Endothelial cell of umbilical vein (primary cell): ENCODE results near the gene EEA1. TPM values are rescaled to one million over a fixed set of nuclear protein-coding genes. Genes with fewer than 3 reads are reported as not detected.
A peak's percentile ranks its signal among the peaks of the same experiment; 100 is the strongest.

ENCODE experiments used
- BruUV-seq: library from RNA; stranded (reverse); fragments of 400-500 nt; replicated peaks from 2 replicates; lab custom pipeline; 2021; lab: Mats Ljungman, UMichigan
- CTCF ChIA-PET: fragments of 300-600, 350-600 bp; sonication (Branson Sonifier 250); formaldehyde crosslinking; loops from one replicate; lab custom pipeline; 2021; ENCODE audit warnings: antibody characterized with exemption, inconsistent platforms; lab: Charles Lee
- POLR2A ChIA-PET: fragments of 300-600, 350-600 bp; sonication (Branson Sonifier 250); formaldehyde crosslinking; loops from one replicate; lab custom pipeline; 2021; ENCODE audit warnings: antibody characterized with exemption, inconsistent platforms; lab: Charles Lee
- DNase-seq: peaks from one replicate; pipeline ENCODE4 v3.0.0-alpha.2; 2011; ENCODE audit warnings: low read depth, low spot score
- FAIRE-seq: peaks from 2 replicates; lab custom pipeline; 2011; peaks lifted over from hg19 to GRCh38; lab: Jason Lieb, UNC
- H2AFZ ChIP-seq: 2 replicates; pipeline ENCODE4 v1.6.0; 2012; ENCODE audit warnings: low read depth, low read length, control low read depth, inconsistent platforms
- H3K27ac ChIP-seq: 2 replicates; pipeline ENCODE4 v1.5.1; 2011; ENCODE audit warnings: low read depth, mild to moderate bottlenecking, control low read depth, low read length, moderate library complexity; ENCODE audit not compliant: insufficient read depth
- H3K27me3 ChIP-seq, 2 experiments: 2 replicates each; pipeline versions ENCODE4 v1.6.0 to v1.6.1; 2011; ENCODE audit warnings: low read length in 2 of 2, mixed read lengths in 1 of 2; ENCODE audit not compliant: control insufficient read depth in 2 of 2, insufficient read depth in 2 of 2
- H3K36me3 ChIP-seq, 2 experiments: 2 replicates in 1 of 2; 3 replicates in 1 of 2; pipeline ENCODE4 v1.5.1; 2011; ENCODE audit warnings: low read length in 2 of 2, mild to moderate bottlenecking in 1 of 2, moderate library complexity in 1 of 2; ENCODE audit not compliant: control insufficient read depth in 2 of 2, insufficient read depth in 2 of 2; ENCODE audit errors: extremely low read depth in 1 of 2
- H3K4me1 ChIP-seq: 3 replicates; pipeline ENCODE4 v1.5.1; 2011; ENCODE audit warnings: mild to moderate bottlenecking, low read length; ENCODE audit not compliant: control insufficient read depth, insufficient read depth; ENCODE audit errors: extremely low read depth
- H3K4me2 ChIP-seq: 2 replicates; pipeline ENCODE4 v1.6.1; 2011; ENCODE audit warnings: low read length, control low read depth, mixed read lengths; ENCODE audit not compliant: insufficient read depth
- H3K4me3 ChIP-seq, 3 experiments: fragments of 200-600 bp in 1 of 3; sonication (generic), shearing (Covaris generic) in 1 of 3; replicated peaks in 1 of 3; 2 replicates each; pipeline ENCODE4 v1.5.1; 2011 to 2016; ENCODE audit warnings: control low read depth in 3 of 3, low read length in 3 of 3, mild to moderate bottlenecking in 2 of 3, inconsistent platforms in 1 of 3, low read depth in 1 of 3, moderate library complexity in 1 of 3; ENCODE audit not compliant: insufficient read depth in 1 of 3
- H3K79me2 ChIP-seq: 2 replicates; pipeline ENCODE4 v1.6.0; 2012; ENCODE audit warnings: low read length, inconsistent platforms; ENCODE audit not compliant: control insufficient read depth, insufficient read depth
- H3K9ac ChIP-seq: replicated peaks from 2 replicates; pipeline ENCODE3; 2011; ENCODE audit warnings: low read length, control low read depth; ENCODE audit not compliant: insufficient read depth; ENCODE audit errors: extremely low read depth
- H3K9me1 ChIP-seq: replicated peaks from 3 replicates; pipeline ENCODE4 v1.6.0; 2011; ENCODE audit warnings: mild to moderate bottlenecking, low read length; ENCODE audit not compliant: control insufficient read depth, insufficient read depth; ENCODE audit errors: extremely low read depth
- H3K9me3 ChIP-seq: replicated peaks from 2 replicates; pipeline ENCODE4 v1.5.1; 2012; ENCODE audit warnings: low read length, inconsistent platforms; ENCODE audit not compliant: control insufficient read depth, insufficient read depth
- H4K20me1 ChIP-seq: replicated peaks from 2 replicates; pipeline ENCODE3; 2011; ENCODE audit warnings: mild to moderate bottlenecking, low read length; ENCODE audit not compliant: control insufficient read depth, insufficient read depth; ENCODE audit errors: extremely low read depth
- EZH2 ChIP-seq: IDR thresholded peaks from 2 replicates; pipeline ENCODE4 v1.6.1; 2012; ENCODE audit warnings: borderline replicate concordance, low read depth, mild to moderate bottlenecking, moderate library complexity, low read length, inconsistent platforms; ENCODE audit not compliant: severe bottlenecking
- FOS ChIP-seq: IDR thresholded peaks from 2 replicates; pipeline ENCODE4 v1.6.1; 2011; ENCODE audit warnings: mild to moderate bottlenecking, low read length, moderate library complexity, borderline replicate concordance; ENCODE audit not compliant: insufficient read depth
- GATA2 ChIP-seq: IDR thresholded peaks from 2 replicates; pipeline ENCODE4 v1.7.0; 2011; ENCODE audit warnings: low read depth, mild to moderate bottlenecking, moderate library complexity, mixed read lengths, low read length; ENCODE audit not compliant: insufficient read length, insufficient read depth
- JUN ChIP-seq: IDR thresholded peaks from 2 replicates; pipeline ENCODE4 v1.6.1; 2011; ENCODE audit warnings: borderline replicate concordance, low read depth; ENCODE audit not compliant: insufficient read length, insufficient read depth
- MYC ChIP-seq: IDR thresholded peaks from one replicate; pipeline ENCODE4 v1.6.1; 2011; ENCODE audit warnings: mild to moderate bottlenecking, low read depth, low read length
- POLR2A ChIP-seq: IDR thresholded peaks from 2 replicates; pipeline ENCODE4 v1.6.1; 2012; ENCODE audit warnings: low read depth, mild to moderate bottlenecking, control low read depth, low read length
- POLR2AphosphoS5 ChIP-seq: IDR thresholded peaks from 2 replicates; pipeline ENCODE4 v1.6.1; 2012; ENCODE audit warnings: low read depth, mild to moderate bottlenecking, control low read depth, low read length, moderate library complexity; ENCODE audit not compliant: insufficient read depth
- dilution Hi-C: fragments of 300-500 bp; cut with MboI; formaldehyde crosslinking; loops from one replicate; pipeline ENCODE4 v1.15.0; 2019; ENCODE audit warnings: low sequenced_read_pairs; ENCODE audit not compliant: extremely low pct_ligation_motif_present
- intact Hi-C: fragments of 100-400 bp; cut with micrococcal nuclease; formaldehyde crosslinking; loops from one replicate; pipeline ENCODE4 v1.10.0; 2022
- polyA plus RNA-seq, 4 experiments: library from polyadenylated mRNA; depleted of rRNA in 3 of 4; stranded (reverse) in 3 of 4; unstranded in 1 of 4; fragments of >200 nt; gene quantifications; 2 replicates each; pipeline versions ENCODE4 v1.2.1 to v1.2.3, GENCODE V29; 2011 to 2012; ENCODE audit warnings: missing spikeins in 1 of 4
- total RNA-seq: library from RNA; stranded (reverse); gene quantifications from 2 replicates; pipeline ENCODE4 v1.2.3, GENCODE V29; 2021
- TF ChIP-seq, protein P1 (sequence below): IDR thresholded peaks from 2 replicates; pipeline ENCODE4 v1.6.1; 2011; ENCODE audit not compliant: insufficient read depth, insufficient read length
- TF ChIP-seq, protein P2 (sequence below), 2 donors: IDR thresholded peaks; 1 replicate in 1 of 2; 2 replicates in 1 of 2; pipeline ENCODE4 v1.5.1; 2011; ENCODE audit warnings: low read length in 2 of 2, mild to moderate bottlenecking in 2 of 2, moderate library complexity in 2 of 2, control low read depth in 1 of 2, inconsistent platforms in 1 of 2, low read depth in 1 of 2; ENCODE audit not compliant: insufficient read depth in 1 of 2; ENCODE audit errors: extremely low read depth in 1 of 2

Gene EEA1
- total and polyA plus RNA-seq, 2 donors (not counting 3 experiments of a cell fraction or from before 2014, with no cell fraction given): 2.6 to 38.8 TPM

DNA sequence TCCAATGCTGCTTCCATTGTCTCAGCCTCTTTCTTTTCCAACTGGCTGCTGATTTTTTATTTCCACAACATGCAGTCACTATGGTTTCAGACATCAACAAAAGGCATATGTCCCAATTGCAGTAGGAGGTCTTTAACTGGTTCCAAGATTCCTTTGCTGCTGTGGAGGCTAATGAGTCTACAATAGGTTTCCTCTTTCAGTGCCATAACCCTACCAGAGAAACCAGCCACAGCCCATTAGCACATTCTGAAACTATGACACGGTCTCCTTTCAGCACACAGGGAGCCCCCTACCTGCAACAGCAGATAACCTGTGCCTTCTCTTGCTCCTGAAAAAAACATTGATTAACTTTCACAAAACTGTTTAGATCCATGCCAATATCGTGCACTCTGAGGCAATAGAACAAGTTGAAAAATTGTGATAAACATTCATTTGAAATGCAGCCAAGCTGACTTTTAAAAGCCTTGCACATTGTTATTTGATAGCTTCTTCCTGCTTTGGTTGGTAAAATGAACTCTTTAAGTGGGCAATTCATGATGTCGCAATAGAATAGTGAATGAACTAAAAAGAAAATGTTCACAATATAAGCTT is 193.9 kb downstream of the EEA1 start:
- intact Hi-C loops (no loop called here), dilution Hi-C loops (no loop called here)
- Histone ChIP-seq H3K36me3 (no peaks in the 10 kb centered on the region), H3K27me3 (peaks cover 1 to 2% of the 10 kb centered on the region in 2 experiments), H3K79me2 (no peaks in the 10 kb centered on the region), H3K4me3 (no peak overlapping the region), H2AFZ (peak overlapping the region; percentile 17), H4K20me1 (no peaks in the 10 kb centered on the region), H3K9ac (no peak overlapping the region), H3K9me1 (no peaks in the 10 kb centered on the region), H3K4me2 (no peak overlapping the region), H3K9me3 (no peaks in the 10 kb centered on the region), H3K4me1 (peaks cover 4% of the 10 kb centered on the region), H3K27ac (no peak overlapping the region)
- no TSS peak for BruUV-seq
- no peak for TF ChIP-seq GATA2
- TF ChIP-seq MYC: no peak
- TF ChIP-seq, protein P1, sequence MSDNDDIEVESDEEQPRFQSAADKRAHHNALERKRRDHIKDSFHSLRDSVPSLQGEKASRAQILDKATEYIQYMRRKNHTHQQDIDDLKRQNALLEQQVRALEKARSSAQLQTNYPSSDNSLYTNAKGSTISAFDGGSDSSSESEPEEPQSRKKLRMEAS: no peak
- TF ChIP-seq EZH2: no peak
- TF ChIP-seq POLR2AphosphoS5: no peak
- TF ChIP-seq FOS: no peak
- TF ChIP-seq POLR2A: no peak
- TF ChIP-seq, protein P2, sequence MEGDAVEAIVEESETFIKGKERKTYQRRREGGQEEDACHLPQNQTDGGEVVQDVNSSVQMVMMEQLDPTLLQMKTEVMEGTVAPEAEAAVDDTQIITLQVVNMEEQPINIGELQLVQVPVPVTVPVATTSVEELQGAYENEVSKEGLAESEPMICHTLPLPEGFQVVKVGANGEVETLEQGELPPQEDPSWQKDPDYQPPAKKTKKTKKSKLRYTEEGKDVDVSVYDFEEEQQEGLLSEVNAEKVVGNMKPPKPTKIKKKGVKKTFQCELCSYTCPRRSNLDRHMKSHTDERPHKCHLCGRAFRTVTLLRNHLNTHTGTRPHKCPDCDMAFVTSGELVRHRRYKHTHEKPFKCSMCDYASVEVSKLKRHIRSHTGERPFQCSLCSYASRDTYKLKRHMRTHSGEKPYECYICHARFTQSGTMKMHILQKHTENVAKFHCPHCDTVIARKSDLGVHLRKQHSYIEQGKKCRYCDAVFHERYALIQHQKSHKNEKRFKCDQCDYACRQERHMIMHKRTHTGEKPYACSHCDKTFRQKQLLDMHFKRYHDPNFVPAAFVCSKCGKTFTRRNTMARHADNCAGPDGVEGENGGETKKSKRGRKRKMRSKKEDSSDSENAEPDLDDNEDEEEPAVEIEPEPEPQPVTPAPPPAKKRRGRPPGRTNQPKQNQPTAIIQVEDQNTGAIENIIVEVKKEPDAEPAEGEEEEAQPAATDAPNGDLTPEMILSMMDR (IDR thresholded peaks at IDR 0.05; ENCODE audit: extremely low read depth in 1 of 2, insufficient read depth in 1 of 2, low read depth in 1 of 2, low read length in 2 of 2): no peak
- TF ChIP-seq JUN: no peak
- peak; percentile 94 for DNase-seq
- CTCF ChIA-PET: interaction anchor here (1.0 to 1.4 kb wide), 3 partner anchors 9 to 19 kb away, joined by 4 to 9 read pairs (median 4); no protein-coding TSS in a partner anchor
- POLR2A ChIA-PET: no interaction called here
- peak; percentile 46 for FAIRE-seq
